Astrocyte (in vitro differentiated cells and primary cell): Measurements from ENCODE around the gene ZNF385B. TPM values are rescaled to one million over a fixed set of nuclear protein-coding genes. Genes with fewer than 3 reads are reported as not detected.
A peak's percentile ranks its signal among the peaks of the same experiment; 100 is the strongest.

Source experiments
- DNase-seq: peaks from one replicate; pipeline ENCODE4 v3.0.0-alpha.2; 2010; ENCODE audit warnings: low read depth
- FAIRE-seq: peaks from 2 replicates; lab custom pipeline; 2011; peaks lifted over from hg19 to GRCh38; lab: Jason Lieb, UNC
- H2AFZ ChIP-seq: 2 replicates; pipeline ENCODE4 v1.6.0; 2012; ENCODE audit warnings: low read depth, low read length, inconsistent platforms
- H3K27ac ChIP-seq: 2 replicates; pipeline ENCODE4 v1.5.1; 2011; ENCODE audit warnings: low read depth, low read length, inconsistent platforms
- H3K27me3 ChIP-seq: 2 replicates; pipeline ENCODE4 v1.6.0; 2011; ENCODE audit warnings: low read length, inconsistent platforms; ENCODE audit not compliant: insufficient read depth
- H3K36me3 ChIP-seq: 2 replicates; pipeline ENCODE4 v1.5.1; 2011; ENCODE audit warnings: low read length, inconsistent platforms; ENCODE audit not compliant: insufficient read depth
- H3K4me1 ChIP-seq: 2 replicates; pipeline ENCODE4 v1.5.1; 2011; ENCODE audit warnings: low read length, inconsistent platforms; ENCODE audit not compliant: insufficient read depth
- H3K4me2 ChIP-seq: 2 replicates; pipeline ENCODE4 v1.6.0; 2012; ENCODE audit warnings: low read length, inconsistent platforms
- H3K4me3 ChIP-seq: 2 replicates; pipeline ENCODE4 v1.5.1; 2011; ENCODE audit warnings: low read depth, mild to moderate bottlenecking, low read length, inconsistent platforms; ENCODE audit not compliant: insufficient read depth
- H3K79me2 ChIP-seq: 2 replicates; pipeline ENCODE4 v1.6.0; 2012; ENCODE audit warnings: mild to moderate bottlenecking, low read length, inconsistent platforms; ENCODE audit not compliant: insufficient read depth
- H3K9ac ChIP-seq: 2 replicates; pipeline ENCODE4 v1.6.0; 2012; ENCODE audit warnings: mild to moderate bottlenecking, low read length, inconsistent platforms
- H3K9me3 ChIP-seq: 2 replicates; pipeline ENCODE4 v1.5.1; 2012; ENCODE audit warnings: low read depth, mild to moderate bottlenecking, low read length, inconsistent platforms; ENCODE audit not compliant: insufficient read depth
- H4K20me1 ChIP-seq: 2 replicates; pipeline ENCODE4 v1.6.0; 2012; ENCODE audit warnings: low read length, inconsistent platforms; ENCODE audit not compliant: insufficient read depth
- H3K27ac Mint-ChIP-seq: one replicate; pipeline ENCODE4 v1.8.0; 2021; ENCODE audit warnings: mild to moderate bottlenecking, mixed read lengths; ENCODE audit not compliant: unreplicated experiment
- H3K27me3 Mint-ChIP-seq: one replicate; pipeline ENCODE4 v1.8.0; 2021; ENCODE audit warnings: low read depth, mixed read lengths; ENCODE audit not compliant: unreplicated experiment
- H3K36me3 Mint-ChIP-seq: one replicate; pipeline ENCODE4 v1.8.0; 2021; ENCODE audit warnings: low read depth, mixed read lengths; ENCODE audit not compliant: unreplicated experiment
- H3K4me1 Mint-ChIP-seq: one replicate; pipeline ENCODE4 v1.8.0; 2021; ENCODE audit warnings: low read depth, mixed read lengths; ENCODE audit not compliant: unreplicated experiment
- H3K4me3 Mint-ChIP-seq: one replicate; pipeline ENCODE4 v1.8.0; 2021; ENCODE audit warnings: mild to moderate bottlenecking, moderate library complexity, mixed read lengths; ENCODE audit not compliant: unreplicated experiment
- H3K9me3 Mint-ChIP-seq: one replicate; pipeline ENCODE4 v1.8.0; 2021; ENCODE audit warnings: mild to moderate bottlenecking, mixed read lengths; ENCODE audit not compliant: unreplicated experiment
- CTCF ChIP-seq: IDR thresholded peaks from 2 replicates; pipeline ENCODE4 v1.5.1; 2011; ENCODE audit warnings: low read depth, mild to moderate bottlenecking, inconsistent platforms, low read length, moderate library complexity; ENCODE audit not compliant: insufficient read depth
- EZH2 ChIP-seq: IDR thresholded peaks from 2 replicates; pipeline ENCODE4 v1.6.1; 2012; ENCODE audit warnings: mild to moderate bottlenecking, low read length, inconsistent platforms; ENCODE audit not compliant: insufficient read depth
- total RNA-seq: library from RNA; stranded (reverse); gene quantifications from 2 replicates; pipeline ENCODE4 v1.2.1, GENCODE V29; 2021

ZNF385B gene
- total RNA-seq, 1 donor from 2014 or later: 0.27 TPM

- H3K4me1 ChIP-seq: no peaks in the 10 kb centered on the region
- no peak overlapping the region for H2AFZ ChIP-seq
- H3K36me3 ChIP-seq: no peaks in the 10 kb centered on the region
- no peak for FAIRE-seq
- Mint-ChIP-seq H3K4me1 (no peaks in the 10 kb centered on the region), H3K27ac (no peak overlapping the region), H3K27me3 (no peaks in the 10 kb centered on the region), H3K9me3 (no peaks in the 10 kb centered on the region), H3K36me3 (peaks cover 2% of the 10 kb centered on the region), H3K4me3 (no peak overlapping the region)
- H4K20me1 ChIP-seq: no peaks in the 10 kb centered on the region
- no peak overlapping the region for H3K4me2 ChIP-seq
- no peak overlapping the region for H3K9ac ChIP-seq
- DNase-seq: peak; percentile 2
- no peak for TF ChIP-seq EZH2
- TF ChIP-seq CTCF: no peak
- no peak overlapping the region for H3K27ac ChIP-seq
- H3K79me2 ChIP-seq: no peaks in the 10 kb centered on the region
- H3K4me3 ChIP-seq: no peak overlapping the region
- no peaks in the 10 kb centered on the region for H3K9me3 ChIP-seq
- no peaks in the 10 kb centered on the region for H3K27me3 ChIP-seq
Measured at GRCh38 chr2:179536185-179536584, 325.2 kb downstream of the ZNF385B start.

DNA sequence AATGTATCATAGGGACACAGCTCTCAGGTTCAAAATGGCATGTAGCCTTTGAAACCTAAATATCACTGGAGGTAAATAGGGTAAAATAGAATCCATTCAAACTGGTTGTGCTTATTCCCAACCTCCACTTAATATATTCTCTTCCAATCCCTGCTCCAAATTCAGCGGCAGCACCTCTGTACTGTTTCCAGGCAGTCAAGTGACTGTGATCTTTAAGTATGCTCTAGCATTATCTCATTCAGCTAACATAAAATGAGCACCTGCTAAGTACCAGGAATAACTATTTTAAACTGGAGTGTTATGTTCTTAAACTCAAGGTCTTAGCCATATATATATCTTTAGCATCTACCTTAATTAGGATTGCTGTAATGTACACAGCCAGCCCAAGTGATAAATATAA lies 327.5 kb downstream of the ZNF385B start:
- no peak overlapping the region for H3K4me2 ChIP-seq
- no peak for FAIRE-seq
- no peaks in the 10 kb centered on the region for H3K9me3 Mint-ChIP-seq

More for the DNA sequence above, 327.5 kb downstream of the ZNF385B start:
- Histone ChIP-seq H3K4me1 (no peaks in the 10 kb centered on the region), H3K27me3 (no peaks in the 10 kb centered on the region), H3K9ac (no peak overlapping the region), H3K4me3 (no peak overlapping the region), H3K79me2 (no peaks in the 10 kb centered on the region), H3K27ac (no peak overlapping the region), H3K9me3 (no peaks in the 10 kb centered on the region), H4K20me1 (no peaks in the 10 kb centered on the region), H3K36me3 (no peaks in the 10 kb centered on the region), H2AFZ (no peak overlapping the region)
- DNase-seq: no peak
- TF ChIP-seq EZH2 (no peak), CTCF (no peak)
- Mint-ChIP-seq H3K27ac (no peak overlapping the region), H3K36me3 (no peaks in the 10 kb centered on the region), H3K4me3 (no peak overlapping the region), H3K4me1 (no peaks in the 10 kb centered on the region), H3K27me3 (no peaks in the 10 kb centered on the region)
